GM23338 (cell line): ENCODE results near the gene MYO15B. TPM values are rescaled to one million over a fixed set of nuclear protein-coding genes. Genes with fewer than 3 reads are reported as not detected.

ENCODE experiments used
- ATAC-seq: fragments of 200-7000 bp; cut with Tn5 transposase; 3 replicates; pipeline ENCODE4 v1.9.1; 2020
- DNase-seq: peaks from one replicate; pipeline ENCODE4 v3.0.0-alpha.2; 2015; ENCODE audit warnings: low spot score
- H2AFZ ChIP-seq: fragments of 200-600 bp; sonication (generic); 2 replicates; pipeline ENCODE4 v1.8.0; 2016; ENCODE audit warnings: antibody characterized with exemption, mild to moderate bottlenecking, moderate library complexity
- H3F3A ChIP-seq: fragments of 200-600 bp; sonication (generic); replicated peaks from 2 replicates; pipeline ENCODE4 v1.8.0; 2017; ENCODE audit warnings: antibody characterized with exemption, mixed run types, low read depth
- H3K27ac ChIP-seq: fragments of 200-600 bp; sonication (generic); 2 replicates; pipeline ENCODE4 v1.6.1; 2016; ENCODE audit warnings: low read depth
- H3K27me3 ChIP-seq: fragments of 200-600 bp; sonication (generic); 2 replicates; pipeline ENCODE4 v1.8.0; 2016; ENCODE audit warnings: mild to moderate bottlenecking, mixed run types, moderate library complexity; ENCODE audit not compliant: insufficient read depth
- H3K36me3 ChIP-seq: fragments of 200-600 bp; sonication (generic); 2 replicates; pipeline ENCODE4 v1.8.0; 2016; ENCODE audit warnings: mild to moderate bottlenecking; ENCODE audit not compliant: insufficient read depth
- H3K4me1 ChIP-seq: fragments of 200-600 bp; sonication (generic); 2 replicates; pipeline ENCODE4 v1.8.0; 2016; ENCODE audit warnings: mild to moderate bottlenecking, moderate library complexity; ENCODE audit not compliant: insufficient read depth
- H3K4me2 ChIP-seq: fragments of 200-600 bp; sonication (generic); 2 replicates; pipeline ENCODE4 v1.7.1; 2017; ENCODE audit warnings: mixed run types
- H3K4me3 ChIP-seq: fragments of 200-600 bp; sonication (generic); 2 replicates; pipeline ENCODE4 v1.6.1; 2016; ENCODE audit warnings: mixed run types
- H3K79me2 ChIP-seq: fragments of 200-600 bp; sonication (generic); replicated peaks from 2 replicates; pipeline ENCODE4 v1.8.0; 2017; ENCODE audit warnings: mild to moderate bottlenecking; ENCODE audit not compliant: insufficient read depth
- H3K9me2 ChIP-seq: fragments of 200-600 bp; sonication (generic); 2 replicates; pipeline ENCODE4 v1.8.0; 2017; ENCODE audit not compliant: insufficient read depth
- H4K20me1 ChIP-seq: fragments of 200-600 bp; sonication (generic); replicated peaks from 2 replicates; pipeline ENCODE4 v1.8.0; 2017; ENCODE audit warnings: mild to moderate bottlenecking; ENCODE audit not compliant: insufficient read depth
- H3K27ac Mint-ChIP-seq: 2 replicates; pipeline ENCODE4 v1.8.0; 2020; ENCODE audit warnings: inconsistent platforms, mild to moderate bottlenecking, moderate library complexity, mixed read lengths
- H3K27me3 Mint-ChIP-seq: 3 replicates; pipeline ENCODE4 v1.8.0; 2022; ENCODE audit warnings: low read depth, mild to moderate bottlenecking, moderate library complexity, mixed read lengths, inconsistent platforms; ENCODE audit not compliant: insufficient read depth, poor library complexity
- H3K36me3 Mint-ChIP-seq: 3 replicates; pipeline ENCODE4 v1.8.0; 2021; ENCODE audit warnings: low read depth, mild to moderate bottlenecking, inconsistent platforms, moderate library complexity, mixed read lengths
- H3K4me1 Mint-ChIP-seq: 3 replicates; pipeline ENCODE4 v1.8.0; 2020; ENCODE audit warnings: mild to moderate bottlenecking, inconsistent platforms, mixed read lengths
- H3K4me3 Mint-ChIP-seq: 3 replicates; pipeline ENCODE4 v1.8.0; 2021; ENCODE audit warnings: moderate library complexity, mild to moderate bottlenecking, inconsistent platforms, mixed read lengths
- H3K9me3 Mint-ChIP-seq: 3 replicates; pipeline ENCODE4 v1.8.0; 2020; ENCODE audit warnings: moderate library complexity, mild to moderate bottlenecking, inconsistent platforms, mixed read lengths
- CREB1 ChIP-seq: fragments of 250-450 bp; sonication (Bioruptor Pico); IDR thresholded peaks from 2 replicates; pipeline ENCODE4 v1.5.0; 2020; ENCODE audit warnings: low read depth, mild to moderate bottlenecking, moderate library complexity
- CTCF ChIP-seq, 2 experiments: fragments of 200-600 bp in 1 of 2; sonication (generic) in 1 of 2; conservative IDR thresholded peaks; 2 replicates each; pipeline versions ENCODE4 v1.5.1 to v1.6.1; 2016 to 2017; ENCODE audit warnings: antibody characterized with exemption in 2 of 2, low read depth in 2 of 2, mild to moderate bottlenecking in 2 of 2, moderate library complexity in 1 of 2
- ETS1 ChIP-seq: IDR thresholded peaks from 2 replicates; pipeline ENCODE4 v1.6.1; 2016; ENCODE audit warnings: antibody characterized with exemption
- EZH2 ChIP-seq: fragments of 200-600 bp; sonication (generic); IDR thresholded peaks from one replicate; pipeline ENCODE4 v1.8.0; 2017; ENCODE audit warnings: antibody characterized with exemption, mild to moderate bottlenecking, low read depth; ENCODE audit not compliant: unreplicated experiment
- EZH2phosphoT487 ChIP-seq: fragments of 200-600 bp; sonication (generic); IDR thresholded peaks from one replicate; pipeline ENCODE4 v1.8.1; 2018; ENCODE audit warnings: antibody characterized with exemption; ENCODE audit not compliant: unreplicated experiment
- JUNB ChIP-seq: IDR thresholded peaks from one replicate; pipeline ENCODE4 v1.6.1; 2016; ENCODE audit warnings: antibody characterized with exemption; ENCODE audit not compliant: unreplicated experiment
- NANOG ChIP-seq: IDR thresholded peaks from 2 replicates; pipeline ENCODE4 v1.6.1; 2016; ENCODE audit warnings: antibody characterized with exemption, borderline replicate concordance
- POLR2AphosphoS5 ChIP-seq: IDR thresholded peaks from 2 replicates; pipeline ENCODE4 v1.6.1; 2016; ENCODE audit warnings: antibody characterized with exemption, low read depth
- REST ChIP-seq: IDR thresholded peaks from one replicate; pipeline ENCODE4 v1.6.1; 2018; ENCODE audit warnings: antibody characterized with exemption; ENCODE audit not compliant: unreplicated experiment
- STAT1 ChIP-seq: IDR thresholded peaks from one replicate; pipeline ENCODE4 v1.6.1; 2016; ENCODE audit warnings: antibody characterized with exemption; ENCODE audit not compliant: unreplicated experiment
- ZNF114 ChIP-seq: fragments of 250-450 bp; sonication (Bioruptor Pico); IDR thresholded peaks from 2 replicates; pipeline ENCODE4 v1.5.0; 2020; ENCODE audit warnings: mild to moderate bottlenecking, moderate library complexity
- ZNF462 ChIP-seq: fragments of 250-450 bp; sonication (Bioruptor Pico); IDR thresholded peaks from 2 replicates; pipeline ENCODE4 v1.5.0; 2020; ENCODE audit warnings: mild to moderate bottlenecking, moderate library complexity
- polyA plus RNA-seq: library from polyadenylated mRNA; unstranded; fragments of >200 nt; fragmentation: Nextera tagmentation; extraction: Ambion mirVana; gene quantifications from 2 replicates; pipeline ENCODE4 v1.2.1, GENCODE V29; 2016
- total RNA-seq: library from RNA; depleted of rRNA; stranded (reverse); fragments of >200 nt; shearing (Covaris generic); gene quantifications from 2 replicates; pipeline ENCODE4 v1.2.3, GENCODE V29; 2014

MYO15B gene
- total and polyA plus RNA-seq, 2 experiments from 2014 or later: 6.6 to 12.4 TPM

GRCh38 chr17:75661531-75661930 is 73.9 kb downstream of the MYO15B start (continued):
- TF ChIP-seq ZNF462 (CRISPR knock-in tag) (no peak), STAT1 (no peak), ETS1 (no peak)

GRCh38 chr17:75662511-75662910 is 74.9 kb downstream of the MYO15B start:
- Histone ChIP-seq H3K27ac (no peak overlapping the region), H3F3A (no peaks in the 10 kb centered on the region), H3K4me1 (peaks cover 6% of the 10 kb centered on the region; the same call in 1 of the 2 replicates), H3K36me3 (no peaks in the 10 kb centered on the region), H3K79me2 (peaks cover 23% of the 10 kb centered on the region), H2AFZ (no peak overlapping the region), H3K4me3 (no peak overlapping the region), H3K27me3 (no peaks in the 10 kb centered on the region), H3K4me2 (no peak overlapping the region), H3K9me2 (no peaks in the 10 kb centered on the region), H4K20me1 (peaks cover 4% of the 10 kb centered on the region; the same call in 1 of the 2 replicates)
- Mint-ChIP-seq H3K27ac (no peak overlapping the region), H3K9me3 (no peaks in the 10 kb centered on the region), H3K4me3 (no peak overlapping the region), H3K4me1 (peaks cover 5% of the 10 kb centered on the region; the same call in 2 of the 3 replicates), H3K27me3 (no peaks in the 10 kb centered on the region), H3K36me3 (peaks cover 28% of the 10 kb centered on the region)
- no peak for DNase-seq
- no peak for ATAC-seq
- TF ChIP-seq POLR2AphosphoS5: no peak
- no peak for TF ChIP-seq REST
- TF ChIP-seq CREB1: no peak
- TF ChIP-seq JUNB: no peak
- TF ChIP-seq STAT1: no peak
- no peak for TF ChIP-seq EZH2
- no peak for TF ChIP-seq ETS1
- TF ChIP-seq EZH2phosphoT487: no peak
- TF ChIP-seq NANOG: no peak
- no peak for TF ChIP-seq ZNF114 (CRISPR knock-in tag)
- no peak for TF ChIP-seq CTCF (conservative IDR thresholded peaks at IDR 0.05; ENCODE audit: low read depth in 2 of 2)
